Omental fat pad (tissue), 4 donors: ENCODE results near the gene ZDHHC19. TPM values are rescaled to one million over a fixed set of nuclear protein-coding genes. Genes with fewer than 3 reads are reported as not detected.
A peak's percentile ranks its signal among the peaks of the same experiment; 100 is the strongest.

Source experiments
- ATAC-seq: fragments of 150-250 bp; one replicate; pipeline ENCODE4 v1.9.1; 2016; ENCODE audit warnings: mild to moderate bottlenecking, moderate library complexity; ENCODE audit not compliant: low FRiP score
- DNase-seq: peaks from one replicate; pipeline ENCODE4 v3.0.0-alpha.2; 2019; ENCODE audit warnings: low spot score
- CTCF ChIP-seq, 3 donors: fragments of 450-650 bp; IDR thresholded peaks; one replicate each; pipeline ENCODE4 v1.5.1; 2016 to 2017; ENCODE audit warnings: antibody characterized with exemption in 3 of 3, mild to moderate bottlenecking in 3 of 3, moderate library complexity in 2 of 3
- total RNA-seq, 4 donors: library from RNA; depleted of rRNA; stranded (reverse); fragments of >200 nt; gene quantifications; one replicate each; pipeline ENCODE4 v1.1.0, GENCODE V29; 2016

The ZDHHC19 gene
- total RNA-seq, 4 donors from 2014 or later = not detected

- ATAC-seq (no peak), DNase-seq (no peak)
- TF ChIP-seq CTCF (IDR thresholded peaks at IDR 0.05) = no peak
These were observed 30.5 kb upstream of the ZDHHC19 start for GRCh38 chr3:196241704-196242103.

GRCh38 chr3:196240424-196240823, 29.2 kb upstream of the ZDHHC19 start:
- no peak for TF ChIP-seq CTCF (IDR thresholded peaks at IDR 0.05)
- DNase-seq = no peak
- no peak for ATAC-seq

GRCh38 chr3:196238612-196239560, 27.7 kb upstream of the ZDHHC19 start:
- TF ChIP-seq CTCF (IDR thresholded peaks at IDR 0.05) = no peak

GRCh38 chr3:196237203-196237602, 26.0 kb upstream of the ZDHHC19 start:
- TF ChIP-seq CTCF (IDR thresholded peaks at IDR 0.05) = no peak
- DNase-seq (no peak), ATAC-seq (no peak)

More at GRCh38 chr3:196238612-196239560, 27.7 kb upstream of the ZDHHC19 start:
- no peak for DNase-seq
- peak; percentile 55 for ATAC-seq

DNA sequence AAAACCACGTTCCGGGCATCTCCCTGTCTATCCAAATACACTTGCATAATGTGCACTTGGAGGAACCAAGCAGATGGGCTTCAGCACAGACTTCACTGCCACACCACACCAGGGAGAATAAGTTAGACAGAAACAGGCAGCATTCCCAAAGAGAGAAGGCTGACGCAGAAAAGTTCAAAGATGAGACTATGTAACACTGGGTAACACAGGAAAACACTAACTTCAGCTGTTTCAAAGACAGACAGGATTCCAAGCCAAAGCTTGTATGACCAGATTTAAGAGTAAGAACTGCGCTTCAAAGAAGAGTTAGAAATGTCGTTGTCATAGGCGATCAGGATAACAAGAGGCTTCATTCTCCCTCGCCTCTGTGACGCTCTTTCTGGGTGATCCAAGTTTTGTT, 25.0 kb upstream of the ZDHHC19 start:
- DNase-seq = no peak
- ATAC-seq = no peak
- TF ChIP-seq CTCF (IDR thresholded peaks at IDR 0.05) = no peak

GRCh38 chr3:196235452-196236122, 24.4 kb upstream of the ZDHHC19 start:
- no peak for TF ChIP-seq CTCF (IDR thresholded peaks at IDR 0.05)
- no peak for DNase-seq
- ATAC-seq = no peak
